Brain microvascular endothelial cell (primary cell): Measurements from ENCODE around the gene GPR143.

ENCODE experiments used
- DNase-seq: peaks from one replicate; pipeline ENCODE4 v3.0.0-alpha.2; 2020
- H3K27ac ChIP-seq: fragments of 250-450 bp; sonication (Bioruptor Pico); 2 replicates; pipeline ENCODE4 v1.5.1; 2020; ENCODE audit warnings: mild to moderate bottlenecking, moderate library complexity
- H3K27me3 ChIP-seq: fragments of 250-450 bp; sonication (Bioruptor Pico); replicated peaks from 2 replicates; pipeline ENCODE4 v1.5.1; 2020; ENCODE audit warnings: mild to moderate bottlenecking
- H3K36me3 ChIP-seq: fragments of 250-450 bp; sonication (Bioruptor Pico); replicated peaks from 2 replicates; pipeline ENCODE4 v1.5.1; 2020; ENCODE audit warnings: mild to moderate bottlenecking
- H3K4me3 ChIP-seq: 2 replicates; pipeline ENCODE4 v1.5.1; 2011; ENCODE audit warnings: low read depth, mild to moderate bottlenecking, control low read depth, low read length, moderate library complexity
- in situ Hi-C: cut with HindIII; loops from 2 replicates; pipeline ENCODE4 v1.10.0; 2017; ENCODE audit warnings: low sequenced_read_pairs, low pct_ligation_motif_present
- TF ChIP-seq, protein P1 (sequence below): IDR thresholded peaks from 2 replicates; pipeline ENCODE4 v1.5.1; 2011; ENCODE audit warnings: low read depth, mild to moderate bottlenecking, moderate library complexity, low read length, control low read depth, inconsistent platforms; ENCODE audit errors: missing control alignments

GPR143 gene

DNA sequence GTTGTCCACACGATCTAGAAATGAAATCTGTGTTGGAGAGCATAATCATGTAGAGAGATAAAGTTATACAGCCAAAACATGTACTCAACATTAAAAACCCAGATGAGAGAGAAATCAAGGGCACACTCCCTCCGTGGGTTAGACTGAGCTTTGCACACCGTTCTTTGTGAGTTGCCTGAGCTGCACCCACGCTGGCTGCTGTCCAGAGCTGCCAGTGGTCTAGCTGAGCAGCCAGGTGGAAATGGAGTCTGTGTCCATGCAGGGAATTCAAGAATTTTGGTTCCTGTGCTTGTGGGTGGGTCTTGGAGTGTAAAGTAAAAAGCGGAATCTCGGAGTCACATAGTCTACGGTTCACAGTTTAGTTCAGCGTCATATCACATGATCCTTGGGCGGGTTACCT, 84.6 kb downstream of the GPR143 start:
- H3K27ac ChIP-seq = no peak overlapping the region
- no peaks in the 10 kb centered on the region for H3K27me3 ChIP-seq
- in situ Hi-C loops = no loop called here
- H3K4me3 ChIP-seq = no peak overlapping the region
- H3K36me3 ChIP-seq = no peaks in the 10 kb centered on the region
- TF ChIP-seq, protein P1, sequence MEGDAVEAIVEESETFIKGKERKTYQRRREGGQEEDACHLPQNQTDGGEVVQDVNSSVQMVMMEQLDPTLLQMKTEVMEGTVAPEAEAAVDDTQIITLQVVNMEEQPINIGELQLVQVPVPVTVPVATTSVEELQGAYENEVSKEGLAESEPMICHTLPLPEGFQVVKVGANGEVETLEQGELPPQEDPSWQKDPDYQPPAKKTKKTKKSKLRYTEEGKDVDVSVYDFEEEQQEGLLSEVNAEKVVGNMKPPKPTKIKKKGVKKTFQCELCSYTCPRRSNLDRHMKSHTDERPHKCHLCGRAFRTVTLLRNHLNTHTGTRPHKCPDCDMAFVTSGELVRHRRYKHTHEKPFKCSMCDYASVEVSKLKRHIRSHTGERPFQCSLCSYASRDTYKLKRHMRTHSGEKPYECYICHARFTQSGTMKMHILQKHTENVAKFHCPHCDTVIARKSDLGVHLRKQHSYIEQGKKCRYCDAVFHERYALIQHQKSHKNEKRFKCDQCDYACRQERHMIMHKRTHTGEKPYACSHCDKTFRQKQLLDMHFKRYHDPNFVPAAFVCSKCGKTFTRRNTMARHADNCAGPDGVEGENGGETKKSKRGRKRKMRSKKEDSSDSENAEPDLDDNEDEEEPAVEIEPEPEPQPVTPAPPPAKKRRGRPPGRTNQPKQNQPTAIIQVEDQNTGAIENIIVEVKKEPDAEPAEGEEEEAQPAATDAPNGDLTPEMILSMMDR = no peak
- DNase-seq = no peak

DNA sequence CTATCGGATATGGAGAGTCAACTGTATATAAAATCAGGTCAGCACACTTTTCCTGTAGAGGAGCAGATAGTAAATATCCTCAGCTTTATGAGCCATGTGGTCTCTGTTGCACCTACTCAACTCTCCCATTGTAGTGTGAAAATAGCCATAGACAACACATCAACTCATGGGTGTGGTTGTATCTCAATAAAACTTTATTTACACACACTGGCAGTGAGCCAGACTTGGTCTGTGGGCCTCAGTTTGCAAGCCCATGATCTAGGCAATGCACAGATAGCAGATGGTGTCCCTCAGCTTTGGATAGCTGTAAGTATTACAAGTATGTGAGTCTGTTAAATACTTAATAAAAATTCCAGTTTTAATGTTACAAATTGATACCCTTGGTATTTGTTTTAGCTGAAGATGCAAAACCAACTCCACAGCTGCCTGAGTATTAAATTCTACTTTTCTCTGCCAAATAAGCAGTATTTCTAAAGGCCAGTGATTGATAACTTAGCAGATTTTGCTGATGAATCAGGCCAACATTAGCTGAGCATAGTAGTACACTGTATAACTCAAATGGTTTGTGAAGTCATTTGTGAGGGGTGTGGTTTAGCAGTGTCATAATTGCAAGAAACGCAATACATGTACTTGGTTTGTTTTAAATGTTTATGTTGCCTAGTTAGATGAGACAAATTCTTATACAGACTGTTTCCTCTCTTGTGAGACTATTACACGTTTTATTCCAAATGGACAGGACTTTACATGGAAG, 87.3 kb downstream of the GPR143 start:
- TF ChIP-seq, protein P1 = no peak
- Histone ChIP-seq H3K36me3 (no peaks in the 10 kb centered on the region), H3K4me3 (no peak overlapping the region), H3K27ac (no peak overlapping the region), H3K27me3 (no peaks in the 10 kb centered on the region)
- no peak for DNase-seq
- in situ Hi-C loops = no loop called here

DNA sequence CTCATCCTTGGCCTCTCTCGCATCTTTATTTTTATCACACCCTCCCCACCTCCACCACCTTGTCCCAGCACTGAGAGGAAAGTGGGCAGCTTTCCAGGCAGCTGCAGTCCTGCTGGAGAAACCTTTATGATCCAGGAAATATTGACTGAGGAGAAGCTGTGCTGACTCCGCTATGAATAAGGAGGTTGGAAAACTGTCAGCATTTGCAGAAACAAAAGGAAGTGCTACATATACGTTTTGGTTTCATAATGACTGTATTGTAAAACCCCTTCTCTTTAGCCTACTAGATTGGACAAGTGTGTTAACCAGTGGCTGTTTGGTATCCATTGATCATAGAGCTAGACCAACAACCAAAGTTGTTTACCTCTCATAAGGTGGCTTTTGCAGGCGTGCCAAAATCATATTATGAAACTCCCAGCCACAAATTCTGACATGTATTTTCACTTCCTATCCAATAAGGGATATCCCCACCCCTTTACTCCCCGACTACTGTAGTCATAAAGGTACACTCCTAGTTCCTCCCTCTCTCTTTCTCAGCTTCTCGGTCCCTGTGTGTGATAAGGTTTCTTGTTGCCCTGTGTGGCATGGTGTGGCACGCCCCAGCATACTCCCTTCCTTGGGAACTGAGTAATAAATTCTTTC, 88.4 kb downstream of the GPR143 start:
- DNase-seq = no peak
- Histone ChIP-seq H3K4me3 (no peak overlapping the region), H3K27ac (no peak overlapping the region), H3K27me3 (no peaks in the 10 kb centered on the region), H3K36me3 (no peaks in the 10 kb centered on the region)
- TF ChIP-seq, protein P1 = no peak
- in situ Hi-C loops = no loop called here

DNA sequence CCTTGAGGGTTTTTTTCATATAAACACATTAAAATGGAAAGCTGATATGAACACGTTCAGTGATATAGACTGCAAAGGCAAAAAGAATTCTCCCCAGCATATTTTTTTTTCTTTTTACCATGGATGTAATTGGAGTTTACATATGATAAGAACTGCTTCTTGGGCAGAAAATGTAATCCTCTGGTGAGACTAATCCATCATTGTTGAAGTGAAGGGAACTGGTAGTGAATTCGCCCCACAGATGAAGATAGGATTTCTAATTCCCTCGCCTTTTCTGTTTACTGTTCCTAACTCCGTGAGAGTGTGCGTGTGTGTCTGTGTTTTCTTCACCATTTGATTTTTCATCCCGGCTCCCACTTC, 88.9 kb downstream of the GPR143 start:
- no peak for DNase-seq
- no peak overlapping the region for H3K4me3 ChIP-seq
- in situ Hi-C loops = no loop called here
- H3K27ac ChIP-seq = no peak overlapping the region
- TF ChIP-seq, protein P1 = no peak
- no peaks in the 10 kb centered on the region for H3K36me3 ChIP-seq
- no peaks in the 10 kb centered on the region for H3K27me3 ChIP-seq

DNA sequence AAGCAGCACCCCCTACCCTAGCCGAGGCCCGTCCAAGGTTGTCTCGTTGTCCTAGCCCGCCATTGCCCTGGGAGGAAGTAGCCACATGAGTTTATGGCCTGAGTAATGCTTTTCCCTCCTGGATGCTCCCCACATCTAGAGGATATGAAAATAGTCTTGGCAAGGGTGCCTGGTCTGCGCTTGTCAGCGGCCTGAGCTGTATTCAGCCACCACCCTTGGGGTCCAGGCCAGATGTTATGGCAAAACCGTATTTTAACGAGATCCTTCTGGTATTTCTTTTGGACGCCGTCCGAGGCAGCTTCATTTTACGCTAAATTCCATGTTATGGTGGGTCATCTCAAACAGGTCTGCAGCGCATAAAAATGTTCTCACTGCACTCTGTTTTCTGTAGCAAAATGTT, 89.3 kb downstream of the GPR143 start:
- Histone ChIP-seq H3K27me3 (no peaks in the 10 kb centered on the region), H3K4me3 (no peak overlapping the region), H3K27ac (no peak overlapping the region), H3K36me3 (no peaks in the 10 kb centered on the region)
- in situ Hi-C loops = no loop called here
- TF ChIP-seq, protein P1 = no peak
- DNase-seq = no peak
